Frontal cortex (tissue), 4 donors: ENCODE measurements around the gene KAT5. TPM values are rescaled to one million over a fixed set of nuclear protein-coding genes. Genes with fewer than 3 reads are reported as not detected.
"Not testable (repeated sequence)": the region's sequence is repeated elsewhere in the genome, so short reads cannot be mapped to it uniquely, and the experiment has no call there.

ENCODE experiments used
- DNase-seq, 2 donors: peaks; one replicate each; pipeline ENCODE4 v3.0.0; 2012; ENCODE audit warnings: low spot score in 2 of 2
- FAIRE-seq: peaks from 2 replicates; lab custom pipeline; 2012; peaks lifted over from hg19 to GRCh38; lab: Jason Lieb, UNC
- total RNA-seq: library from RNA; depleted of rRNA; stranded (reverse); fragments of >200 nt; gene quantifications from one replicate; pipeline ENCODE4 v1.2.3, GENCODE V29; 2014
- donor health status: control.
- donor health status: control.
- donor health status: control.

KAT5 gene
- total RNA-seq, 1 donor from 2014 or later, result 61.1 TPM

DNA sequence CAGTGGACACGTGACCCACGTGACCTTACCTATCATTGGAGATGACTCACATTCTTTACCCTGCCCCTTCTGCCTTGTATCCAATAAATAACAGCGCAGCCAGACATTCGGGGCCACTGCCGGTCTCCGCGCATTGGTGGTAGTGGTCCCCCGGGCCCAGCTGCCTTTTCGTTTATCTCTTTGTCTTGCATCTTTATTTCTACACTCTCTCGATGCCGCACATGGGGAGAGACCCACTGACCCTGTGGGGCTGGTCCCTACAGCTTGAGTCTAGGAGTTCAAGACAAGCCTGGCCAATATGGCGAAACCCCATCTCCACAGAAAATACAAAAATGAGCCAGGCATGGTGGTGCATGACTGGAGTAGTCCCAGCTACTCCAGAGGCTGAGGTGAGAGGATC is 5.0 kb upstream of the KAT5 start:
- not testable (repeated sequence) for DNase-seq, FAIRE-seq

DNA sequence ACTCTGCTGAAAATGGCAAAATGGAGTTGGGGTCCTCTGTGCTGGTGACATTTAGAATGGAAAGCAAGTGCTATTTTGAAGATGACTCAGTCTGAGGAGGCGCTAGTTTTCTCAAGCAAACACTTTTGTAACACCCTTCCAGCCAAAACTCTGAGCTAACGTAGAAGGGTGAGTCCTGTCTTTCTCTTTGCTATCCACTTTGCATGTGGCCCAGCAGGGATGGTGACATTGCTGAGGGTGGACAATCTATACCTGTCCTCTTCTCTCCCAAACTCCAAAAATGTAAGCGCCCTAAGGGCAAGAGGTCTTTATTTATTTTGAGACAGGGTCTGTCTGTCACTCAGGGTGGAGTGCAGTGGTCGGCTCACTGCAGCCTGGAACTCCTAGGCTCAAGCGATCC is 3.6 kb upstream of the KAT5 start:
- no peak for FAIRE-seq
- no peak for DNase-seq

DNA sequence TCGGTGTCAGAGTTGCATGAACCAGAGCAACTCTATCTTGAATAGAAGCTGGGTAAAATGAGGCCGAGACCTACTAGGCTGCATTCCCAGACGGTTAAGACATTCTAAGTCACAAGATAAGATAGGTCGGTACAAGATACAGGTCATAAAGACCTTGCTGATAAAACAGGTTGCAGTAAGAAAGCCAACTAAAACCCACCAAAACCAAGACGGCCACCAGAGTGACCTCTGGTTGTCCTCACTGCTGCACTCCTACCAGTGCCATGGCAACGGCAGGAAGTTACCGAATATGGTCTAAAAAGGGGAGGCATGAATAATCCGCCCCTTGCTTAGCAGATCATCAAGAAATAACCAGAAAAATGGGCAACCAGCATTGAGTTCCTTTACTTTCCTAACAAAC is 2.4 kb upstream of the KAT5 start:
- FAIRE-seq, result no peak
- no peak for DNase-seq

DNA sequence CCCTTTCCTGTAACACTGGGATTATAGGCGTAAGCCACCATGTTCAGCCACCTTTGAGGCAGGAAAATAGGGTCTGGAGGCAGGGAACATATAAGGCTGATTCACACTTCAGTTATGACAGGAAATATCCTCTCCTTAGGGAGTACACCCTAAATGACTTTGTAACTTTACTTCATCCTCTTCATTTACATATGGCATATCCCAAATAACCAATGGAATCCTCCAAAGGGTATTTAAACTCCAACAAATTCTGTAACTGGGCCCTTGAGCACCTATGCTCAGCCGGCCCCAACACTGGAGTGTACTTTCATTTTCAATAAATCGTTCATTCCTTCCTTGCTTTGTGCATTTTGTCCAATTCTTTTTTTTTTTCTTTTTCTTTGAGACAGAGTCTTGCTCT is 1.6 kb upstream of the KAT5 start:
- DNase-seq (no peak), FAIRE-seq (no peak)

DNA sequence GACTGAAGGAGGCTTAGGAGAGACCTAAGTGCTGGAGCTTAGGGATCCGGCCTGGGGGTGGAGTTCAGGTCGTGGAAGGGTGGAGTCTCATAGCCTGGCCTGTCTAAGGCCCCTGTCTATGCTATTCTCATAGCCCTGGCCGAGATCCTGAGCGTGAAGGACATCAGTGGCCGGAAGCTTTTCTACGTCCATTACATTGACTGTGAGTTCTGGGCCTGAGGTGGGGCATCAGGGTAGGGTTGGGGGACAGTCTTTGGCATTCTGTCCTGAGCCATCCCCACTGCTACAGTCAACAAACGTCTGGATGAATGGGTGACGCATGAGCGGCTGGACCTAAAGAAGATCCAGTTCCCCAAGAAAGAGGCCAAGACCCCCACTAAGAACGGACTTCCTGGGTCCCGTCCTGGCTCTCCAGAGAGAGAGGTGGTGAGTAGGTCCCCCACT is 603 bp downstream of the KAT5 start:
- DNase-seq (no peak), FAIRE-seq (no peak)

DNA sequence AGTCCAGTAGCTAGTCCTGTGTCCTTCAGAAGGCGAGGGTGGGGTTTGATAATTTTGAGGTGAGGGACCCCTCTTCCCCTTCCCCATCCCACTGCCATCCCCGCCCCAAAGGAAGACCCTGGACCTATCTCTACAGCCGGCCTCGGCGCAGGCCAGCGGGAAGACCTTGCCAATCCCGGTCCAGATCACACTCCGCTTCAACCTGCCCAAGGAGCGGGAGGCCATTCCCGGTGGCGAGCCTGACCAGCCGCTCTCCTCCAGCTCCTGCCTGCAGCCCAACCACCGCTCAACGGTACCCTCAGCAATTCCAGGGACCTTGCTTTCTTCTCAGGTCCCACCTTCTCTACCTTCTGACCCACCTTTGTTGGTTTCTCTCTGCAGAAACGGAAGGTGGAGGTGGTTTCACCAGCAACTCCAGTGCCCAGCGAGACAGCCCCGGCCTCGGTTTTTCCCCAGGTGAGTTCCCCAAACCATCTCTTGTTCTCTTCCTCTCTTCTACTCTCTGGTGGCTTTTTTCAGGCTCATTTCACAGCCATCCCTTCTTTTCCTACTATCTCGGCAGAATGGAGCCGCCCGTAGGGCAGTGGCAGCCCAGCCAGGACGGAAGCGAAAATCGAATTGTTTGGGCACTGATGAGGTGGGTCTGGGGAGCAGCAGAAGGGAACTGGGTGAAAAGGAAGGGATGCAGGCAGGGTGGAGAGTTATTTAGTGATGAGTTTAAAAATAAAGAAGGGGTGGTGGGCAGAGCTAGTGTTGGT is 1.3 kb downstream of the KAT5 start:
- DNase-seq (no peak), FAIRE-seq (no peak)

DNA sequence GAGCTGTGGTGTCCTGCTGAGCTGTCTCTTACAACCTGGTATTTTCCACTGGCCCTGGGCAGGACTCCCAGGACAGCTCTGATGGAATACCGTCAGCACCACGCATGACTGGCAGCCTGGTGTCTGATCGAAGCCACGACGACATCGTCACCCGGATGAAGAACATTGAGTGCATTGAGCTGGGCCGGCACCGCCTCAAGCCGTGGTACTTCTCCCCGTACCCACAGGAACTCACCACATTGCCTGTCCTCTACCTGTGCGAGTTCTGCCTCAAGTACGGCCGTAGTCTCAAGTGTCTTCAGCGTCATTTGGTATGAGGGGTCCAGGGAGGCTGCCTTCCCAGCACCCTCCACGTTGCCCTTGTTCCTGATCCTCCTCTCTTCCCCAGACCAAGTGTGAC is 2.4 kb downstream of the KAT5 start:
- DNase-seq, result no peak
- no peak for FAIRE-seq

DNA sequence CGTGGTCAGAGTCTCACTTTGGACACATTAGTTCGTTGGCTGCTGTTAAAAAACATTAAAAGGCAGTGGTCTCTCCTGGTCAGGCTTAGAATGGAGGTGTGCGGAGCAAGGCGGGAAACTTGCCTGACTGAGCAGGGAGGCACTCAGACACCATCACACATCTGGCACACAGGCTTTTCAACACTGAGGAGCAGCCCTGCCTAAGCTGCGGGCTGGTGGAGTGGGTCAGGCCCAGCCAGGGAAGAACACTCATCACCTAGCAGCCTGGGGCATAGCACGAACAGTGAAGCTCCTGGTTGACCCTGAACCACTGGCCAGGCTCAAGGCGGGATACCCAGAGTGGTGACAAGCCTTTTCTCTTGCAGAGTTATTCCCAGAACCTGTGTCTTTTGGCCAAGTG is 4.2 kb downstream of the KAT5 start:
- DNase-seq, result no peak

DNA sequence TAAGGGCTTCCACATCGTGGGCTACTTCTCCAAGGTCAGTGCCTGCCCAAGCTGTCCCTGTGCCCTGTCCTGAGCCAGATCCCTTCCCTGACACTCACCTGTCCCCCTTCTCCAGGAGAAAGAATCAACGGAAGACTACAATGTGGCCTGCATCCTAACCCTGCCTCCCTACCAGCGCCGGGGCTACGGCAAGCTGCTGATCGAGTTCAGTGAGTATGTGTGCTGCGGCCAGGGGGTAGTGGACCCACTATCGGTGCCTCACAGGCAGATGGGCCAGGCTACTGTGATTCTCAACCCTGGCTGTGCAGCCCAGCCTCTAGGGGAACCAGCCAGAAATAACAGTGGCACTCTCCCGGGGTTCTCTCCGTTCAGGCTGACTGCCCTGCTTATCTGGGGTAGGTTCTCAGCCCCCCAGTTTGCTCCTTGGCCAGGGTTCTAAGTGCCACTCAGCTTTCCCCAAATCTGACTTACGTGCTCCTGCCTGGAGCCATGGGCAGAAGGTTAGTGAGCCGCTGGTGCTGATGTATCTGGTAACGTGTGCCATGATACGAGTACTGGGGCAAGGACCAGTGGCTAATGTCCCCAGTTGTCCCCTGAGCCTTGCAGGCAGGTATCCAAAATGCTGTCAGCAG is 4.8 kb downstream of the KAT5 start:
- DNase-seq (no peak), FAIRE-seq (no peak)

More for the DNA sequence above, 4.2 kb downstream of the KAT5 start:
- FAIRE-seq, result no peak

DNA sequence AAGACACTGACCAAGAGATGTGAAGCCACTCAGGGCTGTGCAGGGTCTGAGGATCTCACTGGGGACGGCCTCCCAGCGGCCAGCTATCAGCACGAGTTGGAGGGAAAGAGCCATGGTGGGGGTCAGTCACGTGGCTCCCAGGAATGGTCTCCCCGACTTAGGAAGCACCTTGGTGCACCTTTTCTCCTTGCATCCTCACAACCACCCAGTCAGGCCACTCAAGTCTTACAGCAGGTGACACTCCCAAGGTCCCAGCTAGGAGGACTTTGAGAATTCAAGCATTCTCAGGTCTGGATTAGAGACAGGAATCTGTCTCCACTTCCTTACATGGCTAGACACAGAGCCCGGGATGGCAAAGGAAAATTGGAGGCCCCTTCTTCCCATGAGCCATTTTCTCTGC is 5.9 kb downstream of the KAT5 start:
- DNase-seq (no peak), FAIRE-seq (no peak)

DNA sequence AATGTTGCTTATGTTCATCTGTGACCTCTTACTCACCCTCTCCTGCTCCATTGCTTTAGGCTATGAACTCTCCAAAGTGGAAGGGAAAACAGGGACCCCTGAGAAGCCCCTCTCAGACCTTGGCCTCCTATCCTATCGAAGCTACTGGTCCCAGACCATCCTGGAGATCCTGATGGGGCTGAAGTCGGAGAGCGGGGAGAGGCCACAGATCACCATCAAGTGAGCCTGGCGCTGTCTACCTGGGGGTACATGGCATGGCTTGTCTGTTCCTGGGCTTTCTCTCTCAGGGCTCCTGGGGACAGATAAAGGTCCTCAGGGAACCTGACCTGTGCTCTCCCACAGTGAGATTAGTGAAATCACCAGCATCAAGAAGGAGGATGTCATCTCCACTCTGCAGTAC is 6.5 kb downstream of the KAT5 start:
- no peak for DNase-seq
- FAIRE-seq, result no peak

DNA sequence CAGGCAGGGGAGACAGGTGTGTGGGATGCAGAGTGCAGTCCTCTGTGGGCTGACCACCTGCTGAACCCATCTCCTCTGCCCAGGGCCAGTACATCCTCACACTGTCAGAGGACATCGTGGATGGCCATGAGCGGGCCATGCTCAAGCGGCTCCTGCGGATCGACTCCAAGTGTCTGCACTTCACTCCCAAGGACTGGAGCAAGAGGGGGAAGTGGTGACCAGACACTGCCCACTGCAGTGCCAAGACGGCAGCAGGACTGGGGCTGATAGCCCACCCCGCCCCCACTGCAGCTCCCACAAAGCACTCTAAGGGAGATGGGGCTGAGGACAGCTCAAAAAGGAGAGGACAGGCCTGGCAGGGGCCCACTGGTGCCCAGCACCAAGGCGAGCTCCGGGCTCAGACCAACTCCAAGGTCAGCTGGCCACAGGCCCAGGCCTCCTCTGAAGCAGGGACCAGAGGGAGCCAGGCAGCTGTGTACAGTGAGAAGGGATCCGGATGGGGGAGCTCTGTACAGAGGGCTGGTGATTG is 7.0 kb downstream of the KAT5 start:
- FAIRE-seq (no peak), DNase-seq (no peak)

DNA sequence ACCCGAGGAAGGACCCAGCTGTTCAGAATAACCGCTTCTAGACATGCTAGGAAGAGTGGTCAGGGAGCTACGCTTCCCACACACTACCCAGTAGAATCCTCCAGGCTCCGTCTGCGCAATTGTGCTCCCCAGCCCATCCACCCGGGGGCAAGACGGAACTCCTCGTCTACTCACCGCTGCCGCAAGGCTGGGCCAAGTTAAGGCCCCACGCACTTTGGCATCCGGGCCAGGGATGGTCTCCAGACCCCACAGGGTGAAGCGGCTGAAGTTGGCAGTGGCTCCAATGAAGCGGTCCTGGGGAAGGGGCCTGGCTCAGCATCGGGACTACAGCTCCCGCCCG is 7.8 kb downstream of the KAT5 start:
- FAIRE-seq, result no peak
- peak in 1 of 2 donors; percentile 36 for DNase-seq

DNA sequence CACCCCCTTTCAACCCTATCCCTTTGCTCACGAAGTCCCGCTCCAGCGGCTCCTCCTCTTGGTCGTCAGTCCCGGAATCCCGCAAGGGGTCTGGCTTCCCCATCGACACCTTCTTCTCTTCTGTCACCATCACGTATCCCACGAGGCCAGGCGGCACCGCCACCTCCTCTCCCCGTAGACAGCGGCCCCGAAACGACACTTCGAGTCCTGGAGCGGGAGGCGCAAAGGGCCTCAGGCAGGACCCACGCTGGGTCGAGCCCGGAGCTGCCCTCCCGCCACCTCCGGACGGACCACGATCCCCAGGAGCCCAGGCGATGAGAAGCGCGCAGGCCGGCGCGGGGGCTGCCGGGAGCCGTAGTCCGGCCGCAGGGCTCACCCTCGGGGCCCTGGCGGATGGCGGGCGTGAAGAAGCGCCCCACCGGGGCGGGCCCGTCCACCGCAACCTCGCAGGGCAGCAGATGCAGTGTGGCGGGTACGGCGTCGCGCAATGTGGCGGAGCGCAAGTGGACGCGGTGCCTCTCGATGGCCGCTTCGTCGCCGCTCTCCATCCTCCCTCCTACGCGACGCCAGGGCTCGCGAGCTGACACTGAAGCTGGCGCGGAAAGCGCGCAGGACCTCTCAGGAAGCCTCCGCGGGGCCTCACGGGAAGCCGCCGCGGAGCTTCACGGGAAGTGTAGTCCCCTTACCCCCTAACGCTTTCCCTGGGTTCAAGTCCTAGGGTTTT is 8.3 kb downstream of the KAT5 start, which contains the start of gene RNASEH2C:
TSS of gene RNASEH2C (minus strand) at position 588 of the 724 bp plus-strand sequence. CDS start at position 548, 40 bp downstream.
- peak; percentile 89 to 91 for DNase-seq

DNA sequence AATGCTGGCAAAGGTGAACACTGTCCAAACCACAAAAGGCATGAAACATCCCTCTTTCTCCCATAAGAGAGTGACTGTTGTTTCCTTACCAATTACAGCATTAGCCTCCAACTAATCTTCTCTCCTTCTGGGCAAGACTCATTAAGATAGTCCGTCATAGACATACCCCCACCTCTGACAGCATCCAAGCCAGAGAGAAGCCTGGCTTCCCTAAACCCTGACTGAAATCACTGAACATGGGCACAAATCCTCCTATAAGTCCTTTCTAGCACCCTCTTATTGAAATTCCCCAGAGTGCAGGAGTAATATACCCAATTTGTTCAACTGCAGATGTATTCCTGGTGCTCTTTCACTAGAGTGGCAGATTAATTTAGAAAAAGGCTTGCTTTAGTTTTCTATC is 10.2 kb downstream of the KAT5 start:
- no peak for FAIRE-seq
- no peak for DNase-seq

More for the DNA sequence above, 8.3 kb downstream of the KAT5 start, which contains the start of gene RNASEH2C:
- no peak for FAIRE-seq

DNA sequence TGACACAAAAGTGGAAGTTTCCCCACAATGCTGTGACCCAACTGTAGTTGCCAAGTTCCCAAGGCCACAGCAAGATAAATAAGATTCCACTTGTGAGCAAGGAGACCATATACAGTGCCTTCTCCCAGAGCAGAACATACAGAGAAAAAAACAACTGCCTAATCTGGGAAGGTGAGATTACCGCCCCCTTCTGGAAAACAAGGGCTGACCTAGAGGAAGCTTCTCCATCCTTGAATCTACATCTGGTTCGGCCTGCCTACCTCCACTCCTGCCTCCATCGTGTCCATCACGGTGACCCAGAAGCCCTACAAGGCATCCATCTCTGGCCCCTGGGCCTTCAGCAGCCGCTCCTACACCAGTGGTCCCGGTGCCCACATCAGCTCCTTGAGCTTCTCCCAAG is 14.6 kb downstream of the KAT5 start:
- DNase-seq, result no peak
- no peak for FAIRE-seq

DNA sequence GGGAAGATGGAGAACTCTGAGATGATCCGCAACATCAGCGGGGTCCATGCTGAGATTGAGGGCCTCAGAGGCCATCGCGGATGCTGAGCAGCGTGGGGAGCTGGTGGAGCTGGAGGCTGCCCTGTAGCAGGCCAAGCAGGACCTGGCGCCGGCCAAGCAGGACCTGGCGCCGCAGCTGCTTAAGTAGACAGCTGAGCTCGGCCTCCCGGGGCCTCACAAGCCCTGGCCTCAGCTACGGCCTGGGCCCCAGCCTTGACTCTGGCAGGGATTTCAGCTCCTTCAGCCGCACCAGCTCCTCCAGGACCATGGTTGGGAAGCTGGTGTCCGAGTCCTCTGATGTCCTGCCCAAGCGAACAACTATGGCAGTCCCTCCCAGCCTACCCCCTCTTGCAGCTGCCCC is 15.8 kb downstream of the KAT5 start:
- DNase-seq (no peak), FAIRE-seq (no peak)

DNA sequence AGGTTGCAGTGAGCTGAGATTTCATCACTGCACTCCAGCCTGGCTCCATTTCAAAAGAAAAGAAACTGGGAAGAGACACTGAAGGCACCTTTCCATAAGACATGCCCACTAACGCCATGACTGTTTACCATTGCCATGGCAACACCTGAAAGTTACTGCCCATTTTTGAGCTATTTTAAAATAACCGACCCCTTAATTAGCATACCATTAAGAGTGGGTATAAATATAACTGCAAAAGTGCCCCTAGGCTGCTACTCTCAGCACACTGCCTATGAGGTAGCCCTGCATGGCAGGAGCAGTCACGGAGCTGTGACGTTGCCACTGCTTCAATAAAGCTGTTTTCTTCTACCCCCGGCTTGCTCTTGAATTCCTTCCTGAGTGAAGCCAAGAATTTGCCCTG is 18.4 kb downstream of the KAT5 start:
- DNase-seq, result no peak
- no peak for FAIRE-seq

DNA sequence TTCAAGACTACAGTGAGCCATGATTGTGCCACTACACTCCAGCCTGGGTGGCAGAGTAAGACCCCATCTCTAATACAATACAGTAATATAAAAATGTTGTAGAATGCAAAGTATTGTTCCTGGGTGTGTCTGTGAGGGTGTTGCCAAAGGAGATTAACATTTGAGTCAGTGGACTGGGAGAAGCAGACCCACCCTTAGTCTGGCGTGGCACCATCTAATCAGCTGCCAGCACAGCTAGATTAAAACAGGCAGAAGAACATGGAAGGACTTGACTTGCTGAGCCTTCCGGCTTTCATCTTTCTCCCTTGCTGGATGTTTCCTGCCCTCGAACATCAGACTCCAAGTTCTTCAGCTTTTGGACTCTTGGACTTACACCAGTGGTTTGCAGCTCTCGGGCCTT is 23.1 kb downstream of the KAT5 start:
- not testable (repeated sequence) for FAIRE-seq, DNase-seq

DNA sequence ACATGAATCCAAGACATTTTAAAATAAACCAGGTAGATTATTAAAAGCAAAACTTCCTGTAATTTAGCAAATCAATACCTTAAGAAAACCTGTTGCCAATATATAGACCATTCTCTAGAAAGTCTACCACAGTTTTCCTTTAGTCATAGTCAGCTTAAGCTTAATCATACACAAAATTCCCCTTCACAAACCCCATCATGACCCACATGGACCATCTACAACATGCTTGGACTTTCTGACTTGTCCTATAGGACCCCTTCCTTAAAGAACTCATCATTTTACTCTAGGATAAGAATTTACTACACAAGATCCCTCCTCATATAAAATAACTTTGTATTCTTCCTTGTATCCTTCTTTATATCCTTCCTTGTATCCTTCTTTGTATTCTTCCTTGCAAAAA is 24.8 kb downstream of the KAT5 start:
- no peak for FAIRE-seq
- DNase-seq, result no peak

DNA sequence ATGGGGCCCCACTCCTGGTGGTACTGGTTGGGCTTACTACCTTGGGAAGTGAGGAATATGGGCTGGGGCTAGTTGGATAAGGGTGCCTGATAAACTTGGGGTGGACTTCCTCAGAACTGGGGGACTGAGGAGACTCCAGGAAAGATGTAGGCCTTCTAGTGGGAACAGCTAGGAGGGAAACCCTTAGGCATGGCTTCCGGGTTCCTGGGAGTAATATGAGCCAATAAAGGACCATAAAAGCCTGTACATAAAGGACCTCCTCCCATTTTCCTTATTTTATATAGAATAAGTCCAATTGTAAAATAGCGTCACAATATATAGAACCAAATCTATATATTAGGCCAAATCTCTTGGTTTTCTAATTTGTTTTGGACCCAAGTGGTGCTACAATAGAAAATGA is 27.0 kb downstream of the KAT5 start:
- DNase-seq (no peak), FAIRE-seq (no peak)
